ENCODE measurements around the gene AQP6.

DNA sequence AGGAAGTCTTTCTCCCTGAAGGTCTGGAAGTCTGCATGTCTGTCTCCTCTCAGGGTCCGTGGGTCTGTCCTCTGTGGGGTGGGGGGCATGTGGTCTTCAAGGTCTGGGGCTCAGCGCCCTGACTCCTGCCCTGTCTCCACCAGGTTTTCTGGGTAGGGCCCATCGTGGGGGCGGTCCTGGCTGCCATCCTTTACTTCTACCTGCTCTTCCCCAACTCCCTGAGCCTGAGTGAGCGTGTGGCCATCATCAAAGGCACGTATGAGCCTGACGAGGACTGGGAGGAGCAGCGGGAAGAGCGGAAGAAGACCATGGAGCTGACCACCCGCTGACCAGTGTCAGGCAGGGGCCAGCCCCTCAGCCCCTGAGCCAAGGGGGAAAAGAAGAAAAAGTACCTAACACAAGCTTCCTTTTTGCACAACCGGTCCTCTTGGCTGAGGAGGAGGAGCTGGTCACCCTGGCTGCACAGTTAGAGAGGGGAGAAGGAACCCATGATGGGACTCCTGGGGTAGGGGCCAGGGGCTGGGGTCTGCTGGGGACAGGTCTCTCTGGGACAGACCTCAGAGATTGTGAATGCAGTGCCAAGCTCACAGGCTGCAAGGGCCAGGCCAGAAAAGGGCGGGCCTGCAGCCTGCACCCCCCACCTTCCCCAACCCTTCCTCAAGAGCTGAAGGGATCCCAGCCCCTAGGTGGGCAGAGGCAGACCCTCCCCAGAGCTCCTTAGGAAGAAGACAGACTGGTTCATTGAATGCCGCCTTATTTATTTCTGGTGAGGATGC, 7.7 kb upstream of the AQP6 start:
- TF ChIP-seq CTCF (IDR thresholded peaks at IDR 0.05; ENCODE audit: low read length) (no peak), EZH2 (IDR thresholded peaks at IDR 0.05; ENCODE audit: borderline replicate concordance, low read length) (no peak)

Measured in OCI-LY1 (cell line).